NCI-H226 (cell line): ENCODE measurements around the gene ACIN1.

ENCODE experiments used
- DNase-seq: peaks from one replicate; pipeline ENCODE4 v3.0.0-alpha.2; 2015

The ACIN1 gene

DNA sequence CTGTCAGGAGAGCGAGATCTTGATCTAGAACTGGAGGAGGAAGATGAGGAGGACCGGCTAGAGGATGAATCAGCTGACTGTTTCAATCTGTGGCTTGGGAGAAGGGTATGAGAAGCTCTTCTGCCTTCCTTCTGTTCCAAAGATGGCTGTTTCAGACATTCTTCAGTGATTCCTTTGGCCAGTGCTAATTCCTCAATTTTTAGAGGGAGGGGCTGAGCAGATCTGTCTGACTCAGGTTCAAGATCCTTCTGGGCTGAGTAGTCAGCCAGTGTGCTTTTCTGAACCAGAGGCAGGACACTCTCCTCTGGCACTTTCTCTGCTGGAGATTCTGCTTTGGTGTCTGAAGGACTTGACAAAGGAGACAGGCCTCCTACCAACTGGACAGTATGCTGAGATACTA is 15.2 kb downstream of the ACIN1 start:
- DNase-seq = no peak

DNA sequence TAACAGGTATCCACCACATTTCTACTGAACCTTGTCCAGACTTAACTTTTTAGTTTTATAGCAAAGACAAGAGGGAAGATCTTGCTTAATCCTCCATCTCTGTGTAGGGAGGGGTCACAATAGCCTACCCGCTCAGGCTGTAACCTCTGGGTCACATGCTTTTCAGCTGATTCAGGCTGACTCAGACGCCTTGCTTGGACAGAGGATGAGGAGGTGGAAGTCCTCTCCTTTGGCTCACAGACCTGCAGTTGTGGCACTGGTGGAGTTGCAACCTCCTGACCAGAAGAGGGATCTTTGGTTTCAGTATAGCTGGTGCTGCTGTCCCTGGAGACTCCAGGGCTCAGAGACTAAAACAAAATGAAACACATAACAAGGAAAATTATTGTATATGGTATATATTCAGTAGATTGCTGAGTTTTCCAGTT is 16.2 kb downstream of the ACIN1 start:
- DNase-seq = peak; percentile 93

DNA sequence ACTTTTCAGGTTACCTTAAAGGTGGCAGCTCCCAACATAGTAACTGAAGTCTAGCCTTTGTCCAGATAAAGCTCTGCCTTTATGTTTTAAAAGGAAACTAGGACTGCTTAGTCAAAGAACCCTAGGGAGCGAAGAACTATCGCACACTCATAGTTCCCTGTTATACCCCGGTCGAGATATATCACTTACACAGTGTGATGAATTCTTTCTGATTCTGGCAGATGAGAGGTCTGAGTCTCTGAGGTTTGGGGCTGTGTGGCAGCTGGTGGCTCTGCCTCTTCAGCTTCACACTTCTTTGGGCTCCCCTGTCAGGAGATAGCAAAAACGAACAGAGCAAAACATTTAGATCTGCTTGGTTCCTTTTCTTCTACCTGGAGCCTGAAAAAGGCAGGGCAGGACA is 17.0 kb downstream of the ACIN1 start:
- no peak for DNase-seq

DNA sequence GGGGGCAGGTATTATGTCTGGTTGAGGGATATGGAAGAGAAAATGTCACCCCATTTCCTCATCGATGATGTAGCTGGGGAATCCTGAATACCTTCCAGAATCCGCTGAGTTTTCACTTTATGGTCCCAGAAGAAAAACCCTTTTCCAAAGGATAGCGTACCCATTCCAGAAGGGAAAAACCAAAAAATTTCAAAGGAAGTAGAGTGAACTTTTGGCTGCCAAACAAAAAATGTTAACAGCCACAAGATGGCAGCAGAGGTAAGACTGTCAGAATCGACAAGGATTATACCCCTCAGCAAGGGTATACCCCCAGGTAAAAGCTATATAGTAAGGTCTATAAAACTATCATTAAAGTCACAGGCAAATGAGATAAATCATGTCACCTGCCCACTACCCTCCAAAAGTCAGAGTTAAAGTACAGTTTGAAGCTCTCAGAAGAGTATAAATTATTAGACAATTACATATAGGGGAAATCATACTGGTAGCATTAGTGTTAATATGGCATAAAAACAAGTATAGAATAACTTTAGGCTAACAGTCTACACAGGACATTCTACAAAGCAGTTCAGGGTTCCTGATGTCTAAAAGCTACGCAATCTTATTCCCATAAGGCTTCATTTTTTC is 18.0 kb downstream of the ACIN1 start:
- peak; percentile 27 for DNase-seq

DNA sequence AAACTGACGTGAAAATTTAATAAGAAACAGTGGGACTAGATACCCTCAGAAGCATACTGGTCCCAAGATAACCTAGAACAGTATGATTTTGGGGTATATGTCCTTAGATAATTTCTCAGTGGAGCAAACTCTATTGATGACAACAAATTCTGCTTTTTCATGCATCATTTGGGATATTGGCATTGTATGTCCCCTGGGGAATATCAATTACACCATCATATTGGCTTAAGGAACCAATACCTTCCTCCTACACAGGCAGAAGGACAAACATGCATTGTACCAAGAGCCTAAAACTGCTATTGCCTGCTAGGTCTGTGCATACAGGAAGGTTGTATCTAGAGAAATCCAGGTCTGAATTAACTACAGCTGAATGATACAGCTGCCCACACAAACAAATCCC is 20.0 kb downstream of the ACIN1 start:
- DNase-seq = no peak

DNA sequence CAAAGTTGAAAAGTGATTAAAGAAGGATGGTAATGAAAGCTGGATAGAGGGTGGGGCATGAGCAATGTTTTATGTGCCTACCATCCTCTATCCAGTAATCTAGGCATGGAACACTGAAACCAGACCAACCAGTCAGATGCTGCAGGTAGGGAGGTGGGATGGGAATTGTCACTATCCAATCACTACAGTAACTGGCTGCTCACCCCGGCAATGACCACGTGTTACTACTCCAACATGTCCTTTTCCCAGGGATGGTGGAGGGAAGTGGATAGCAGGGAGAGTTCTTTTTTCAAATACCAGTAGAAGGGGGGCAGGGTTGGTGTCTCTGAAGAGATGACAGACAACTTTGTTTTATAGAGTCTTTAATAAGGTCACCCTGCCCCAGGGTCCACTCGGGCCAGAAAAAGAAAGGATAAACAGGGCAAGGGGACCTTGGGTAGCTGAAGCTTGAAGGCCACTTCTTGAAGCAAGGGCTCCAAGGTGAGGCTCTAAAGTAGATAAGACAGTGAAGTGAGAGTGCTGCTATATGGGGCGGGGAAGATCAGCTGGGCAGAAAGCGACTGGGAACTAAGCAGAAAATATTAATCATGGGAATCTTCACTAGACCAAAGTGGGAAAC is 22.9 kb downstream of the ACIN1 start:
- peak; percentile 29 for DNase-seq

DNA sequence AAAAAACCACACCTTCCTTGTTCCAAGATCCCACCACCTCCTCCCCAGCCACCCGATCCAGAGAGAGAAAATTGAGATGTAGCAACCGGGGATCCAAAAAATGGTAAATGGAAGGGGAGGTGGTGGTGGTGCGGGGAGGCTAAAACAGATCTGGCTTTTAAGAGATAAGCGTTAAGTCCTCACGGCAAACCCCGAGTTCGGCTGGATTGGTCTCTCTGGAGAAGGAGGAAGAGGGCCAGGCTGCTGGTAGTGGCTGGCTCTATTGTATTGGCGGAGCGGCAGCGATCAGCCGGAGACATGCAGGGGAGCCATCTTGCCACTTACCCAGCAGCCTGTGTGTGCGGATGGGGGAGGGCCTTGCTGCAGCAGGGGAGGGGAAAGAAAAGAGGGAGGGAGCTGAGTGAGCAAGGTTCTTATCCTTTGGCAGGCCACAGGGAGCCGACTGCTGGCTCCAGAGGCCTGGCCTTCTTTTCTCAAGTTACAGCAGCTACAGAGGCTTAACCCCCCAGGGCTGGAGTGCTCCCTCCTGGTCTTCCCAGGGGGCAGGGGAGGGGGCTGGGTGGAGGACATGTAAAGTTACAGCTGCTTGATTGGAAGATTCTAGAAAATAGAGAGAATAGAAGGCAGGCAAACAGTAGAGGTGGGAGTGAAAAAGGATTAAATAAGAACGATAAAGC is 23.6 kb downstream of the ACIN1 start:
- DNase-seq = peak; percentile 89

DNA sequence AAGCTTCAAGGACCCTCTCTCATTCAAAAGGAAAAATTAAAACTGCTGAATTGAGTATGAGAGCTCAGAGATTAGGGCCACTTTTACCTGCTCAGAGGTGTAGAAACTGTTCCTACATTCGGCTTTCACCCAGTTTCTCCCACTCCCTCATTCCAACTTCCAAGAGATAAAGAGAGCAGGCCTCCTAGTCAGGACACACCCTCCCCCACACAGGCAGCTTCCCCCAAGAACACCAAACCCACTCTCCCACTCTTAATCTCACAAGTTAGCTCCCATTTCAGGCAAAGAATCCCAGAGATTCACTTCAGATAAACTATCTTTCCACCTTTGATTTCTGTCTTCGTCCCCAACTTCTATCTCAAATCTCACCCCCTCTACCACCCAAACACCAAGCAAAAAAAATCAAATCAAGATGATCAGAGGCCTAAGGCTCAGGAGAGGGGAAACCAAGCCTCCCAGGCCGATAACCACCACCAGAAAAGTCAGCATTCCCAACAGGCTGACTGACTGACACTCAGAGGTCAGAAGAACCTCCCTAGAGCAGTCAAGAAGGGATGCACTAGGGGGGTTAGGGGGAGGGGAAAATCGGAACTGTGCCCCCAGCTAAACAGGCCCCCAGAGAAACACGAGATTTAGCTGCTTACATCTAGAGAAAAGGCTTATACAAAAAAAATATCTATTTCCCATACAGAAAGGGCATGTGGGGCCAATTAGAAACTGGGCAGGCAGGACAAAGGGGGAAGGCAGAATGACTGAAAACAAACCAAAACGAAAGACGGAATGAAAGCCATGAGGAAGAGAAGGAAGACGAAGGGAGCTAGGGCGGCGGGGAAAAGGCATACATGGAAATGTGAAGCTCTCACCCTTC is 24.4 kb downstream of the ACIN1 start:
- no peak for DNase-seq

DNA sequence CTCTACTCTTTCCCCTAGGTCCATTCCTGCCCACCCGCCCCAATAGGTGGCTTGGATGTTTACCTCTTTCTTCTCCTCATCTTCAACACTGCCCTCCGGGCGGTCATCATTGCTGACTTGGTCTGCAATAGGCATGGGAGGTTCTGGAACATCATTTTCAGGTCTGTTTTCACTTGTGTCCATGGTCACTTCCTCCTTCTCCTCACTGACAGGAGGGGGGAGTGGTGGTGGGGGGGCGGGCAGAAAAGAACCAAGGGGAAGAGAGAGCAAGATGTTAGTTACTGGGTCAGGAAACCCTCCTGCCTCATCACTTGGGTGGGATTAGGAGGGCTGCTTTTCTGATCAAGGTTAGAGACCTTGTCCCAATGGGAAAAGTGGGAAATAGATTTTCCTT is 25.5 kb downstream of the ACIN1 start:
- DNase-seq = no peak

DNA sequence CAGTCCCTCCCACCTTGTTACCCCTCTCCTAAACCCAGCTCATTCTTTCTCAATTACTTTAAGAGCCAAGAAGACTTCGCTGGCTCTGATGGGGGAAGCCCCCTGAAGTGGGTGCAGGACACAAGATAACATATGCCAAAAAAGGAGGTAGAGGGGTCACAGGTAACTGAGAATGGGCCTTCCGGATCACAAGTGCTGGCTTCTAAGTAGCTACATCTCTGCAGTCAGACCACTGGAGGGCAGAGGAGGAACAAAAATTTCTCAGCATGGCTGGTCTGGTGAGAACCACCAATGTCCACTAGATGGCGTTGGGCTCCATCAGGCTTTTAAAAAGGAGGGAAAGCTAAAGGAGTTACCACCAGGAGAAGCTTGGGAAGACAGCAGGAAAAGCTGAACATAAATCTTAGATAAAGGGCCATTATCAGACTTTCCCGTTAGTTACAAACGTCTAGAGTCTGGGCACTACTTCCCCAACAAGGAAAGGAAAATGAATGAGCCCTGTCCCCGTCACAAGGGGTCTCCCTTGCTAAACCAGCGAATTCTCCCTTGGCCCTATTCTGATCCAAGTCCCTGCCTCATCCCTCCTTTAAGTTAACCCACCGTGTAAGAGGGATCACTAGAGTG is 26.0 kb downstream of the ACIN1 start:
- DNase-seq = peak; percentile 69

DNA sequence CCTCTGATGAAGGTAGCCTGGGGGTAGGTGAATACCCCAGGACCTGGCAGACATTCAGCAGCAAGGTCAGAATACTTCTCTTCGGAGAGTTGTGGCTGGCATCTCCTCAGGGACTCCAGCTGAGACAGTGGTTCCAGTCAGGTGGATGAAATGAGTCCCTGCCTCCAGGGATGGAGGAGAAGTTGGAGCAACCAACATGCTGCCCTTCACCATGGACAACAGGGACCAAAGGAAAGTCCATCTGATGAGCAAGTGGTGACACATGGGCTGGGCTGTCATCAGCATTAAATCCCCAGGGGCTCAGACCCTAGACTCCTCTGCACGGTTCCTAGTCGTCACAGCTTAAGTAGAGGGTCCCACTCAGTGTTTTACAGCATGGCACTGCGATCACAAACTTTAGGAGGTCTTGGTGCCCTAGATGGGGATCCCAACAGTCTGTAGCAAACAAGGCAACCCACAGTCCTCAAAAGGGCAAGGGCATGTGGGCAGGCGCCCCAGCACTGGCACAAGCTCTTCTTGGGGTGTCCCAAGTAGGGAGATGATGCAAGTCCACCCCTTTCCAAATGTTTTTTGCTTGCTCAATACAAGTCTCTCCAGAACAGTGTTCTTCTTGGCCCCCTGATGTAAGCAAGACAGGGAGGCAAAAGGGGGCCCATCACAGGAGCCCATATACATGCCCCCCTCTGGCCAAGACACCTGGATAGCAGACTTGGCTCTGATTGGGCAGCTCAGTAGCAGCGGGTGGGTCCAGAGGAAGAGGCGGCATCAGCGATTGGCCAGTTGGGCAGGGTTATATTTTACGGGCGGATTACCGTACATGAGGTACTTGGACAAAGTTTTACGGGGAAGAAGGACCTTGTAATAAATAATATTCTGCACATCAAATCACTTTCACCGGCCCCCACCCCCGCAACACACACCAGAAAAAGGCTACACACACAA is 26.8 kb downstream of the ACIN1 start:
- no peak for DNase-seq

DNA sequence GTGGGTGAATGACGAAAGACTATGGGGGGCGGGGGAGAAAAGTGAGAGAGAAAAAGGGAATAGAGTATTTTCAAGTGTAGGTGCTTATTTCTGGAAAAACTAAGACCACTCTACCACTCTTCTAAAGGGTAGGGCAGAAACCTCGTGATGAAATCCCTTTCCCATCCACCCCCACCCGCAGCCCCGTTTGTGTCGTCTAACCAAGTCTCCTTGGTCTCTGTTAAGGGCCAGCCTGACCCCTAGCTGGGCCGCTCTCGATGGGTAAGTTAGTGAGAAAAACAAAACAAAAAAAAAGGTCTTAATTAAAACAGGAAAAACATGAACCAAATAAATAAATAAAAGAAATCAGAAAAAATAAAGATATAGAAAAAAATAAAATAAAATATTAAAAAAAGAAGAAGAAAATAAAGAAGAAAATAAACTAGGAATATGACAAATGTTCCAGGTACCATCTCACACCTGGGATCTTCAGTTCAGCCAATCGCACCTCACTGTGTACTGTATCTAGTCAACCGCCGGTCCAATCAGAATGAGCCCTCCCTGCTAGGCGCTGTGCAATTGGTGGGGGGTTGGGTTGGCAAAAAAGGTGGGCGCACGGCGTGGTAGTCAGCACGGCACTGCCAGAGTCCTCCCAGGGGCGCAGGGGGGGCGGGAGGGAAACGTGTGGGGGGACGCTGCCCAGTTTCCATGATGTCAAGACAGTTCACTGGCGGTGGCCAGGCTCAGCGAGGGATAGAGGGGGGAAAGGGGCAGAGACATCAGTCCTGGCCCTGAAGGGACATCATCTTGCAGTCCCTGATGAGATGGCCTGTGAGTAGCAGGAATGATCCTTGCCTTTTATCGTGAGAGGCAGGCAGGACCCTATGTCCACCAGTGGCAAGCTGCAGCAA is 27.8 kb downstream of the ACIN1 start:
- no peak for DNase-seq

DNA sequence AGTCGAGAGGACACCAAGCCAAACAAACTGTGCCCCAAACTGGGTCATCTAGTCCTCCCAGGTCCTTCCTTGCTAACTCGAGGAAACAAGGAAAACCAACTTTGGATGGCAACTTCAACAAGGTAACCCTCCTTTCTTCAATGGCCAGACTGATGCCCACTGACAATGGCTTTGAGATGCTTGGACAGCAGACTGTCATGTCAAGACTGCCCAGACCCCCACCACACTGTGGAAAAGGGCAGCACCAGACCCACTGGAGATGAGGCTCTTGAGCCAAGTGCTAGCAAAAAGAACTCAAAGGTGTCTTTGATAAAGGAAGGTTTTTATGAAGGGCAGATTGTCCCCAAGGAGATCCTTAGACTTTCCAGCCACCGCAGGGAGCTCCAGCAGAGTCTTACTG is 28.6 kb downstream of the ACIN1 start:
- DNase-seq = no peak

DNA sequence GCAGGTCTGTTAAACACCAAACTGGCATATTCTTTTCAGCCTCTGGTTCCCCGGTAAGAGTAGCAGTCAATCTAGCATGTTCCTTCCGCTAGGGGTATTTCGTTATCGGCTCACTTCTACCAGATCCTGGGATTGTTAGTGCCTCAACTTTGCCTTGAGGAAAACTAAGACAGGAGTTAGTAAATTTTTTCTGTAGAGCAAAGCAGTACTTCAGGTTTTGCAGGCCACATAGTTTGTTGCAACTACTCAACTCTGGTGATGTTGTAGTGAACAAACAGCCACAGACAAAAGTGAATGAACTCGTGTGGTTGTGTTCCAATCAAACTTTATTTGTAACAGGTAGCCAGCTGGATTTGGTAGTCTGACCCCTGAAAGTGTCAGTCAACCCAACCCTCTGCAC is 31.3 kb downstream of the ACIN1 start:
- DNase-seq = no peak

DNA sequence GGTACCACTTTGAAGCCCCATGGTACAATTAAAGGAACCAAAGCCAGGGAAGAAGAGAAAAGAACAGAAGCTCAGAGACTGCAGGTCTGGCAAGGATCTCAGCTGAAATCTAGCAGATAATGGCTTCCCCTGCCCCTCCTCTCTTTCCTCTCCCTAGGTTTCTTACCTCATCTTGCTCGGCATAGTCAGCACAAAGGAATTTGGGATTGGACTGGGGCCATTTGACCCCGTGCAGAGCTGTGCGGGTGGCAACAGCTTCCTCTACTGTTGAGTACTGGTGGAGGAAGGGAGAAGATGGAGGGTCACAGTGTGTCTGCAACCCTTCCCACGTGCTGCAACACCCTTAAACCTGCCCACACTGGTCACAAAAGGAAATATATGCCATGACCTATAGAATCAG is 32.9 kb downstream of the ACIN1 start:
- peak; percentile 97 for DNase-seq

DNA sequence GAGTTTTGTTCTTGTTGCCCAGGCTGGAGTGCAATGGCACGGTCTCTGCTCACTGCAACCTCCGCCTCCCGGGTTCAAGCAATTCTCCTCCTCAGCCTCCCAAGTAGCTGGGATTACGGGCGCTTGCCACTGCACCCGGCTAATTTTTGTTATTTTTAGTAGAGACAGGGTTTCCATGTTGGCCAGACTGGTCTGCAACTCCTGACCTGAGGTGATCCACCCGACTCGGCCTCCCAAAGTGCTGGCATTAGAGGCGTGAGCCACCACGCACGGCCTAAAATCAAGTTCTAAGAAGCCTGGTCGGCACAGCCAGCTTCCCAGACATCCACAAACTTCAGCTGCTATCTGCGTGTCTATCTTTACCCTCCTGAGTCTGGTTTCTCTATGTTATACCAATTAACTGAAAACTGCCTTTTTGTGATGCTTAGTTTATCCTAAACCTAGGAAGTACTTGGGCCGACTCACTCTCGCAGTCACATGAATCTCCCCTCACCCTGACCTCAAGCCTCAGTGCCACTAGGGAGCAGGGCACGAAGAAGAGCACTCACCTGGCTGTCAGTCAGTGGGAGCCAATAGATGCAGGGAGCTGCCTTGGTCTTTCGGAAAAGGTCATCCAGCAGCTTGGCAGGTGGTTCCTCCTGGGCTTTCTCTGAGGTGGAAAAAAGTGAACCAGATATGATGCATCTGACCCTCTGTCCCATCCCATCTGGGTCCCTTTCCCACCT is 34.2 kb downstream of the ACIN1 start:
- DNase-seq = no peak

DNA sequence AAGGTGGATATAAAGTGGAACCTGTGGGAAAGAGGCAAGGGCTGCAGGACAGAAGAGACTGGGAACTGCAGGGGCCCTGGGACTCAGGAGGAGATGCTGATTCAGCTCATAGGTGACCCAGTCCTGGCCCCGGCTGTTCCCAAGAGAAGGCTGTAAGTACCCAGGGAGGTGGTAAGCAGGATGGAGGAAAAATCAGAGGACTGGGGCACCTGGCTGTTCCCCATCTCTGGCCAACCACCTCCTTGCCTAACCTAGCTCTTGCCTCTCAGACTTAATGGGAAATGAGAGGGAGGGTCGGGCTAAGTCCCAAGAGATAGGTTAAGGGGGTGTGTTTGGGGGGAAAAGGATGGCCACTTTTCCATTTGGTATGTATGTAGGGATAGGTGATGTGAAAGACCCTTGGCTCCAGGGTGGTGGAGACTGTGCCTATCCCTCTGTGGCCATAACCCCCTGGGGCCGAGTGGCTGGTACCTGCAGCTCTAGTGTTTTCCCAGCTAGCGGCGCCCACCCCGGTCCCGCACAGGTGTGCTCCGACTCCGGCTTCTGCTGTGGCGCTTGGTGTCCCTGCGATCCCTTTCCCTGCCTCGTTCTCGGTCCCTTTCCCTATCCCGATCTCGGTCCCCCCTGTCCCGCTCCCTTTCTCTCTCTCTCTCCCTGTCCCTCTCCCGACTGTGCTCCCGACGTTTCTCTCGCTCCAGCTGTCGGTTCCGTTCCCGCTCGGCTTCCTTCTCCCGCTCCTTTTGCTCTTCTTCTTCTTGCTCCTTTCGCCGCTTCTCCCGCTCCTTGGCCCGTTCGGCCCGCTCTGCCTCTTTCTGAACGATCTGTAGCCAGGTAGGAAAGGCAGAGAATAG is 36.1 kb downstream of the ACIN1 start:
- no peak for DNase-seq

DNA sequence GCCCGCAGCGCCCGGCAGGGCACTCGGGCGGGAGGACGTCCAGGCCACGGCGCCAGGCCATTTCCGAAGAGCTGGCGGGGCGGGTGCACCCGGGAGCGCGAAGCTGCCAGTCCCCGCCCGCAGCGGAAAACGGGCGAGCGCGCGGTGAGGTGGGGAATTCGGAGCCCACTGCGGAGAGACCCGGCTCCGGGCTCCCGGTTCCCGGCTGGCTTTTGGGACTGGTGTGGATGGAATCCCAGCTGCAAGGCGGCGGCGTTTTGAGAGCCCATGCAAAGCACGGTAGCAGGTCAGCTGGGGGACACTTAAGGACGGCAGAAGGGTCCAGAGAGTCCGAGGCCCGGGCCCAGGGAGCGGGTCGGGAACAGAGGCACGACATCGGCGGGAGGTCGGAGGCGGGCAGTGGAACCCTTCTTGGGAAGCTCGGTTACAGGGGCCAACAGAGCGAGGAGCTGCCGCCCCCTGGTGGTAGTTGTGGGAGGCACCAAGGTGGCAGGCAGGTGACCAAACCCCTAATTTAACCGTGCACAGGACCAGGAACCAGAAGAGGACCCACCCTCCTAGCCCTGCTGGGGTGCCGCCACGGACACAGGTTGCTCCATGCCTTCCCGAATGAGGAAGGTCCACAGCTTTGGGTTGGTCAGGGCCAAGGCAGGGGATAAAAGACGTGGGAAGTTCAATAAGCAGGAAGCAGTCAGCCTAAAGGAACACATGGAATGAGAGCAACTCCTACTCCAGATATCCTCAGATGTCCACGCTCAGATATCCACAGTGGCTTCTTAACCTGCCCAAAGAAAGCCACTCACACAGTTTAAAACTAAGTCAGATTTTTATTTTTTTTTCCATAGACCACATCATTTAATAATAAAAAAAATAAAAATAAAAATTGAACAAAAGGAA is 36.9 kb downstream of the ACIN1 start:
- DNase-seq = peak; percentile 59
